Dendritic cell treated with granulocyte-macrophage colony-stimulating factor and Interleukin-4, amounts not matched to agents 40 ng/mL and 50 ng/mL, for 4 days (primary cell): ENCODE data around the gene KDM4E.
A peak's percentile ranks its signal among the peaks of the same experiment; 100 is the strongest.
"Not testable (repeated sequence)": the region's sequence is repeated elsewhere in the genome, so short reads cannot be mapped to it uniquely, and the experiment has no call there.

ENCODE experiments used
- H3K27ac Mint-ChIP-seq: one replicate; pipeline ENCODE4 v1.8.0; 2022; ENCODE audit warnings: mild to moderate bottlenecking, mixed read lengths
- H3K27me3 Mint-ChIP-seq: one replicate; pipeline ENCODE4 v1.8.0; 2022; ENCODE audit warnings: mild to moderate bottlenecking, mixed read lengths
- H3K36me3 Mint-ChIP-seq: one replicate; pipeline ENCODE4 v1.8.0; 2022; ENCODE audit warnings: low read depth, mixed read lengths
- H3K4me1 Mint-ChIP-seq: one replicate; pipeline ENCODE4 v1.8.0; 2022; ENCODE audit warnings: low read depth, mixed read lengths
- H3K4me3 Mint-ChIP-seq: one replicate; pipeline ENCODE4 v1.8.0; 2022; ENCODE audit warnings: mild to moderate bottlenecking, moderate library complexity, mixed read lengths
- H3K9me3 Mint-ChIP-seq: one replicate; pipeline ENCODE4 v1.8.0; 2022; ENCODE audit warnings: mixed read lengths
- intact Hi-C: fragments of 100-400 bp; cut with micrococcal nuclease; formaldehyde crosslinking; loops from one replicate; pipeline ENCODE4 v1.15.0; 2022

Gene KDM4E

GRCh38 chr11:95033051-95033450 is 8.0 kb downstream of the KDM4E start:
- Mint-ChIP-seq H3K27me3 (peaks cover 20% of the 10 kb centered on the region), H3K27ac (no peak overlapping the region), H3K4me1 (no peaks in the 10 kb centered on the region), H3K4me3 (no peak overlapping the region), H3K36me3 (no peaks in the 10 kb centered on the region), H3K9me3 (no peaks in the 10 kb centered on the region)
- intact Hi-C loops: no loop called here

- intact Hi-C loops: no loop called here
- Mint-ChIP-seq H3K36me3 (no peaks in the 10 kb centered on the region), H3K27ac (no peak overlapping the region), H3K27me3 (peaks cover 28% of the 10 kb centered on the region), H3K9me3 (no peaks in the 10 kb centered on the region), H3K4me1 (no peaks in the 10 kb centered on the region), H3K4me3 (no peak overlapping the region)
These were observed 10.3 kb downstream of the KDM4E start for GRCh38 chr11:95035316-95035715.

GRCh38 chr11:95037356-95038035 is 12.4 kb downstream of the KDM4E start:
- H3K4me1 Mint-ChIP-seq, intact Hi-C loops, H3K27ac Mint-ChIP-seq, H3K9me3 Mint-ChIP-seq, H3K36me3 Mint-ChIP-seq: not testable (repeated sequence)
- Mint-ChIP-seq H3K4me3 (peak overlapping the region; percentile 54), H3K27me3 (peaks cover 26% of the 10 kb centered on the region)

- intact Hi-C loops: no loop called here
- no peaks in the 10 kb centered on the region for H3K36me3 Mint-ChIP-seq
These were observed 17.2 kb downstream of the KDM4E start for GRCh38 chr11:95042239-95042638.

GRCh38 chr11:95042906-95043305 is 17.8 kb downstream of the KDM4E start:
- no peak overlapping the region for H3K27ac Mint-ChIP-seq
- peaks cover 21% of the 10 kb centered on the region for H3K27me3 Mint-ChIP-seq
- no peaks in the 10 kb centered on the region for H3K9me3 Mint-ChIP-seq
- intact Hi-C loops: no loop called here
- H3K36me3 Mint-ChIP-seq: no peaks in the 10 kb centered on the region
- no peaks in the 10 kb centered on the region for H3K4me1 Mint-ChIP-seq
- no peak overlapping the region for H3K4me3 Mint-ChIP-seq

More at GRCh38 chr11:95042239-95042638, 17.2 kb downstream of the KDM4E start:
- Mint-ChIP-seq H3K4me3 (no peak overlapping the region), H3K4me1 (no peaks in the 10 kb centered on the region), H3K9me3 (no peaks in the 10 kb centered on the region), H3K27ac (no peak overlapping the region), H3K27me3 (peaks cover 27% of the 10 kb centered on the region)

GRCh38 chr11:95044010-95044409 is 19.0 kb downstream of the KDM4E start:
- H3K27me3 Mint-ChIP-seq: peaks cover 13% of the 10 kb centered on the region
- no peak overlapping the region for H3K4me3 Mint-ChIP-seq
- no peaks in the 10 kb centered on the region for H3K4me1 Mint-ChIP-seq
- H3K36me3 Mint-ChIP-seq: no peaks in the 10 kb centered on the region
- no peak overlapping the region for H3K27ac Mint-ChIP-seq
- no peaks in the 10 kb centered on the region for H3K9me3 Mint-ChIP-seq
- intact Hi-C loops: no loop called here

- Mint-ChIP-seq H3K27me3 (peaks cover 13% of the 10 kb centered on the region), H3K4me3 (no peak overlapping the region), H3K36me3 (no peaks in the 10 kb centered on the region), H3K4me1 (no peaks in the 10 kb centered on the region), H3K9me3 (no peaks in the 10 kb centered on the region), H3K27ac (no peak overlapping the region)
- intact Hi-C loops: no loop called here
These were observed 20.8 kb downstream of the KDM4E start for GRCh38 chr11:95045812-95046211.

- H3K4me3 Mint-ChIP-seq, intact Hi-C loops, H3K9me3 Mint-ChIP-seq, H3K36me3 Mint-ChIP-seq, H3K27me3 Mint-ChIP-seq, H3K4me1 Mint-ChIP-seq, H3K27ac Mint-ChIP-seq: not testable (repeated sequence)
These were observed 24.1 kb downstream of the KDM4E start, which contains the start of gene KDM4F for GRCh38 chr11:95049122-95049521. Gene KDM4F, plus strand, starts transcription at chr11:95049422.

GRCh38 chr11:95050595-95051202 is 25.6 kb downstream of the KDM4E start:
- H3K27ac Mint-ChIP-seq: no peak overlapping the region
- intact Hi-C loops: no loop called here
- H3K4me3 Mint-ChIP-seq: no peak overlapping the region

GRCh38 chr11:95054356-95054755 is 29.3 kb downstream of the KDM4E start:
- no peak overlapping the region for H3K27ac Mint-ChIP-seq
- no peaks in the 10 kb centered on the region for H3K36me3 Mint-ChIP-seq
- H3K27me3 Mint-ChIP-seq: no peaks in the 10 kb centered on the region
- H3K9me3 Mint-ChIP-seq: no peaks in the 10 kb centered on the region
- H3K4me1 Mint-ChIP-seq: no peaks in the 10 kb centered on the region
- intact Hi-C loops: no loop called here
- H3K4me3 Mint-ChIP-seq: no peak overlapping the region

More at GRCh38 chr11:95050595-95051202, 25.6 kb downstream of the KDM4E start:
- H3K36me3 Mint-ChIP-seq: no peaks in the 10 kb centered on the region
- no peaks in the 10 kb centered on the region for H3K4me1 Mint-ChIP-seq
- H3K27me3 Mint-ChIP-seq: peaks cover 3% of the 10 kb centered on the region
- no peaks in the 10 kb centered on the region for H3K9me3 Mint-ChIP-seq

- Mint-ChIP-seq H3K27me3 (peaks cover 2% of the 10 kb centered on the region), H3K9me3 (no peaks in the 10 kb centered on the region), H3K4me1 (no peaks in the 10 kb centered on the region), H3K27ac (no peak overlapping the region), H3K36me3 (no peaks in the 10 kb centered on the region), H3K4me3 (no peak overlapping the region)
- intact Hi-C loops: no loop called here
These were observed 30.3 kb downstream of the KDM4E start for GRCh38 chr11:95055283-95055897.

GRCh38 chr11:95057959-95058358 is 32.9 kb downstream of the KDM4E start:
- Mint-ChIP-seq H3K27me3 (peaks cover 6% of the 10 kb centered on the region), H3K4me1 (no peaks in the 10 kb centered on the region), H3K9me3 (no peaks in the 10 kb centered on the region), H3K27ac (no peak overlapping the region), H3K36me3 (no peaks in the 10 kb centered on the region), H3K4me3 (no peak overlapping the region)
- intact Hi-C loops: no loop called here

GRCh38 chr11:95058621-95059020 is 33.6 kb downstream of the KDM4E start:
- intact Hi-C loops: no loop called here
- Mint-ChIP-seq H3K9me3 (no peaks in the 10 kb centered on the region), H3K4me1 (no peaks in the 10 kb centered on the region), H3K27ac (no peak overlapping the region), H3K4me3 (no peak overlapping the region), H3K36me3 (no peaks in the 10 kb centered on the region), H3K27me3 (peaks cover 6% of the 10 kb centered on the region)

GRCh38 chr11:95059046-95059445 is 34.0 kb downstream of the KDM4E start:
- H3K9me3 Mint-ChIP-seq: no peaks in the 10 kb centered on the region
- no peaks in the 10 kb centered on the region for H3K4me1 Mint-ChIP-seq
- peaks cover 6% of the 10 kb centered on the region for H3K27me3 Mint-ChIP-seq
- no peak overlapping the region for H3K4me3 Mint-ChIP-seq
- H3K27ac Mint-ChIP-seq: no peak overlapping the region
- no peaks in the 10 kb centered on the region for H3K36me3 Mint-ChIP-seq
- intact Hi-C loops: no loop called here
